Heart right ventricle (tissue), 16 donors: ENCODE measurements around the gene ADSS1. TPM values are rescaled to one million over a fixed set of nuclear protein-coding genes. Genes with fewer than 3 reads are reported as not detected.

Source experiments
- ATAC-seq, 8 donors: fragments of 200-7000 bp; cut with Tn5 transposase; one replicate each; pipeline ENCODE4 v1.9.1; 2020; ENCODE audit warnings: mild to moderate bottlenecking in 8 of 8, moderate library complexity in 8 of 8, moderate number of reproducible peaks in 1 of 8
- DNase-seq, 2 donors: peaks; one replicate each; pipeline ENCODE4 v3.0.0-alpha.2; 2020
- H3K27ac ChIP-seq, 10 donors: fragments of 200-600 bp; sonication (generic) in 2 of 10; one replicate each; pipeline versions ENCODE4 v1.5.0 to v1.8.0; 2020 to 2022; ENCODE audit warnings: mild to moderate bottlenecking in 3 of 10
- H3K27me3 ChIP-seq, 7 donors: fragments of 200-600 bp; one replicate each; pipeline ENCODE4 v1.8.0; 2021 to 2022; ENCODE audit warnings: mild to moderate bottlenecking in 2 of 7
- H3K36me3 ChIP-seq, 9 donors: fragments of 200-600 bp; sonication (generic) in 1 of 9; one replicate each; pipeline versions ENCODE4 v1.5.0 to v1.8.0; 2020 to 2022; ENCODE audit warnings: mild to moderate bottlenecking in 2 of 9
- H3K4me1 ChIP-seq, 9 donors: fragments of 200-600 bp; sonication (generic) in 1 of 9; one replicate each; pipeline versions ENCODE4 v1.5.0 to v1.8.0; 2020 to 2022; ENCODE audit warnings: mild to moderate bottlenecking in 4 of 9
- H3K4me3 ChIP-seq, 10 donors: fragments of 200-600 bp; sonication (generic) in 2 of 10; one replicate each; pipeline versions ENCODE4 v1.5.0 to v1.8.0; 2020 to 2022; ENCODE audit warnings: mild to moderate bottlenecking in 7 of 10, moderate library complexity in 2 of 10
- H3K9me3 ChIP-seq, 11 donors: fragments of 200-600 bp in 10 of 11; sonication (generic) in 2 of 11; one replicate each; pipeline versions ENCODE4 v1.5.0 to v1.8.0; 2013 to 2022; ENCODE audit warnings: mild to moderate bottlenecking in 2 of 11, control low read depth in 1 of 11, moderate library complexity in 1 of 11
- CTCF ChIP-seq, 9 donors: fragments of 200-600 bp; sonication (generic) in 2 of 9; IDR thresholded peaks; one replicate each; pipeline versions ENCODE4 v1.5.0 to v1.8.0; 2021 to 2022; ENCODE audit warnings: antibody characterized with exemption in 9 of 9, mild to moderate bottlenecking in 5 of 9, moderate library complexity in 1 of 9
- WGBS, 2 donors: extraction: QIAGEN DNeasy Blood & Tissue Kit; methylation state at CpG; one replicate each; pipeline ENCODE4 v1.1.7; 2013; ENCODE audit warnings: inconsistent platforms in 1 of 2; 5-methylcytosine and 5-hydroxymethylcytosine counted together
- intact Hi-C, 10 donors: fragments of 100-400 bp; cut with DNase I; formaldehyde crosslinking; loops; one replicate each; pipeline versions ENCODE4 v1.11.1 to v1.14.2; 2022
- polyA plus RNA-seq, 2 donors: library from polyadenylated mRNA; stranded (reverse); fragments of 200-250 nt; gene quantifications; one replicate each; pipeline ENCODE4 v1.2.3, GENCODE V29; 2013
- total RNA-seq, 10 donors: library from RNA; stranded (reverse); fragmentation: NEBNext Ultra II Directional in 3 of 10; extraction: Animal tissue kit (Norgen Biotek cat#: 25700) in 3 of 10; gene quantifications; one replicate each; pipeline versions ENCODE4 v1.2.1 to v1.2.4, GENCODE V29; 2021 to 2023
- donor health status: Arrhythmogenic right ventricular cardiomyopathy.
- donor health status: ischemic (EF 13 %, LVEDD 7.1; RV severe dilation, severe dysfunction).
- donor health status: healthy with polysubstance abuse.
- donor health status: DM: no; HTN: yes; CAD: no.
- donor health status: DM: no; HTN: no; CAD: no.
- donor health status: ischemic (EF 25% LVEDD 6.9; RV normal size, moderate dysfunction).
- donor health status: ischemic (EF 25% LVEDD 5.7; RV mildly dilated, moderate dysfunction).
- donor health status: healthy.
- donor health status: DM: yes; HTN: yes; CAD: no.
- donor health status: Ischemic cardiomyopathy.
- donor health status: ischemic (EF 35%, LVEDD 5.7; RV mildly dilated, moderate dysfunction).
- donor health status: nonischemic (EF 11% LVEDD 7.7; RV severe dilation, severe dysfunction).
- donor health status: DM: yes; HTN: yes; CAD: no.
- donor health status: PGD.
- donor health status: ischemic (EF 29% LVEDD 5.4; RV normal size, mild dysfunction).
- donor health status: nonischemic (EF 23%, LVEDD 6.1; RV moderate dilation, normal function).

The ADSS1 gene
- total and polyA plus RNA-seq, 12 donors = 74.6 to 295 (median 195) TPM

GRCh38 chr14:104687601-104688504 lies 36.2 kb upstream of the ADSS1 start:
- DNase-seq (peak; percentile 79 to 87), ATAC-seq (peak; percentile 61 to 89 (median 80))
- H3K4me1 ChIP-seq = peaks cover 37 to 63% (median 51%) of the 10 kb centered on the region in 9 donors
- H3K9me3 ChIP-seq = no peaks in the 10 kb centered on the region
- TF ChIP-seq CTCF (IDR thresholded peaks at IDR 0.05) = no peak
- peaks cover 0 to 7% (median 0%) of the 10 kb centered on the region in 9 donors for H3K36me3 ChIP-seq
- 27 to 30% methylated on average over 31 of the region's 31 CpGs for WGBS, 2 donors
- peak overlapping the region; percentile 58 to 94 (median 90) for H3K27ac ChIP-seq
- H3K27me3 ChIP-seq = no peaks in the 10 kb centered on the region
- peak overlapping the region in 6 of 10 donors; percentile 84 to 99 (median 94) for H3K4me3 ChIP-seq
- intact Hi-C loops = loop anchor here in 1 of 10 donors (5.0 kb wide), 1 partner anchor 36 kb away; no protein-coding TSS in a partner anchor

GRCh38 chr14:104688505-104689108 lies 35.4 kb upstream of the ADSS1 start:
- H3K9me3 ChIP-seq = no peaks in the 10 kb centered on the region
- intact Hi-C loops = loop anchor here in 1 of 10 donors (5.0 kb wide), 1 partner anchor 36 kb away; no protein-coding TSS in a partner anchor
- H3K36me3 ChIP-seq = peaks cover 0 to 8% (median 0%) of the 10 kb centered on the region in 9 donors
- ATAC-seq (peak in 6 of 8 donors; percentile 2 to 23 (median 15)), DNase-seq (peak in 1 of 2 donors; percentile 43)
- H3K27ac ChIP-seq = peak overlapping the region; percentile 58 to 94 (median 90)
- peak overlapping the region in 9 of 10 donors; percentile 84 to 99 (median 95) for H3K4me3 ChIP-seq
- peaks cover 36 to 67% (median 56%) of the 10 kb centered on the region in 9 donors for H3K4me1 ChIP-seq
- no peak for TF ChIP-seq CTCF (IDR thresholded peaks at IDR 0.05)
- no peaks in the 10 kb centered on the region for H3K27me3 ChIP-seq
- WGBS, 2 donors = 29 to 33% methylated on average over 24 of the region's 24 CpGs

- DNase-seq (peak; percentile 60 to 75), ATAC-seq (peak; percentile 64 to 86 (median 72))
- no peaks in the 10 kb centered on the region for H3K9me3 ChIP-seq
- H3K4me3 ChIP-seq = peak within 1 kb of the TSS; percentile 84 to 99 (median 94)
- H3K27ac ChIP-seq = peak within 1 kb of the TSS; percentile 58 to 94 (median 90)
- peak in 3 of 9 donors; percentile 7 to 21 (median 20) for TF ChIP-seq CTCF (IDR thresholded peaks at IDR 0.05)
- 0 to 2% methylated on average over 45 to 72 of the region's 76 CpGs for WGBS, 2 donors
- peaks cover 36 to 74% (median 63%) of the 10 kb centered on the region in 9 donors for H3K4me1 ChIP-seq
- H3K36me3 ChIP-seq = peaks cover 0 to 12% (median 0%) of the 10 kb centered on the region in 9 donors
- no peaks in the 10 kb centered on the region for H3K27me3 ChIP-seq
- intact Hi-C loops = loop anchor here in 1 of 10 donors (5.0 kb wide), 1 partner anchor 37 kb away; no protein-coding TSS in a partner anchor
Observed at GRCh38 chr14:104689109-104689880, 34.7 kb upstream of the ADSS1 start, which contains the start of gene INF2. Gene INF2 (plus strand): TSS chr14:104689618. CDS start chr14:104701366, 11,748 bp downstream.
